Subcutaneous adipose tissue (tissue), 4 donors: ENCODE results near the gene PQBP1. TPM values are rescaled to one million over a fixed set of nuclear protein-coding genes. Genes with fewer than 3 reads are reported as not detected.

Source experiments
- total RNA-seq, 4 donors: library from RNA; depleted of rRNA; stranded (reverse); fragments of >200 nt; gene quantifications; one replicate each; pipeline ENCODE4 v1.1.0, GENCODE V29; 2016
- TF ChIP-seq, protein P1 (sequence below): fragments of 450-650 bp; IDR thresholded peaks from one replicate; pipeline ENCODE4 v1.5.1; 2016; ENCODE audit warnings: low read depth, mild to moderate bottlenecking, control low read depth, antibody characterized with exemption, moderate library complexity

PQBP1 gene
- total RNA-seq, 4 donors from 2014 or later: 41.9 to 53.9 (median 44.3) TPM

DNA sequence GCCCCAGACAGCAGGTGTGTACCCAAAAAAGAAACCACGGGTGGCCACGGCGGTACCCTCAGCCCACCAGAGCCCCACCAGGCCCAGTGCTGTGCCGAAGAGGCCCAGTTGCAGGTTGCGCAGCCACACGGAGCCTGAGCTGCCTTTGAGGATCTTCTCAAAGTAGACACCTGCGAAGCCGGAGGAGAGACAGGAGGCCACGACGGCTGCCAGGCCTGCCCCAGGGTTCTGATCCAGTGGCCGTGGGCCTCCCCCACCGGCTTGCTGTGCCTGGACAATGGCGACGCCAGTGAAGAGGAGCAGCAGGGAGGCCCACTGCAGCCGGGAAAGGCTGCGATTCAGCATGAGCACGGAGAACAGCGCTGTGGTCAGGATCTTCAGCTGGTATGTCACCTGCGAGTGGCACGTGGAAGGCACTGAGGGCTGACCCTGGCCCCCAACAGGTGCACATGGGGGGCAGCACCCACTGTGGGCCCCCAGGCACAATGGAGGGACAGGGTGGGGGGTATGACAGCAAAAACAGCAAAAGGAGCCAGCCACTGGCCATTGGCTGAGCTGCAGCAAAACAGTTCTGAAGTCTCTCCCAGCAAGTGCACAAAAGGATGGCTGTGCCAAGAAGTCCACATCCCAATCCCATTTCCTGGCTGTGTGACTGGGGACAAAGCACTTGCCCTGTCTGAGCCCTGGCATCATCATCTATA lies 7.5 kb downstream of the PQBP1 start:
- TF ChIP-seq, protein P1, sequence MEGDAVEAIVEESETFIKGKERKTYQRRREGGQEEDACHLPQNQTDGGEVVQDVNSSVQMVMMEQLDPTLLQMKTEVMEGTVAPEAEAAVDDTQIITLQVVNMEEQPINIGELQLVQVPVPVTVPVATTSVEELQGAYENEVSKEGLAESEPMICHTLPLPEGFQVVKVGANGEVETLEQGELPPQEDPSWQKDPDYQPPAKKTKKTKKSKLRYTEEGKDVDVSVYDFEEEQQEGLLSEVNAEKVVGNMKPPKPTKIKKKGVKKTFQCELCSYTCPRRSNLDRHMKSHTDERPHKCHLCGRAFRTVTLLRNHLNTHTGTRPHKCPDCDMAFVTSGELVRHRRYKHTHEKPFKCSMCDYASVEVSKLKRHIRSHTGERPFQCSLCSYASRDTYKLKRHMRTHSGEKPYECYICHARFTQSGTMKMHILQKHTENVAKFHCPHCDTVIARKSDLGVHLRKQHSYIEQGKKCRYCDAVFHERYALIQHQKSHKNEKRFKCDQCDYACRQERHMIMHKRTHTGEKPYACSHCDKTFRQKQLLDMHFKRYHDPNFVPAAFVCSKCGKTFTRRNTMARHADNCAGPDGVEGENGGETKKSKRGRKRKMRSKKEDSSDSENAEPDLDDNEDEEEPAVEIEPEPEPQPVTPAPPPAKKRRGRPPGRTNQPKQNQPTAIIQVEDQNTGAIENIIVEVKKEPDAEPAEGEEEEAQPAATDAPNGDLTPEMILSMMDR: no peak

DNA sequence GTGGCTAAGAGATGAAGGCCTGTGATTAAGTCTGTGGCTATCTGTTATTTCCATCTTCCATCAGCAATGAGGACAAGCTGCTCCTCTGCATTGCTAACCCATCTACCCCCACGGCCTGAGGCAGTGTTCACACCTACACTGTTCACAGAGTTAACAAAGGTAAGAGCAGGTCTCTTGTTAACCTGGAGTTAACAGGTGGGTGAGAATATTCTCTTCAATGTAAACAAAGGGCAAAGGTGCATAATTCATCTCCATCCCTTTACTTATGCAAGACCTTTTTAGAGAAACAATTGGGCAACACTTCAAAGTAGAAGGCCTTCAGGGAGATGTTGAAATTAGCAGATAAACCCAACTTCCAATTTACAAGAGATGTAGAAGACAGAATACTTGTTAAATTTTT lies 10.9 kb downstream of the PQBP1 start:
- TF ChIP-seq, protein P1: no peak

DNA sequence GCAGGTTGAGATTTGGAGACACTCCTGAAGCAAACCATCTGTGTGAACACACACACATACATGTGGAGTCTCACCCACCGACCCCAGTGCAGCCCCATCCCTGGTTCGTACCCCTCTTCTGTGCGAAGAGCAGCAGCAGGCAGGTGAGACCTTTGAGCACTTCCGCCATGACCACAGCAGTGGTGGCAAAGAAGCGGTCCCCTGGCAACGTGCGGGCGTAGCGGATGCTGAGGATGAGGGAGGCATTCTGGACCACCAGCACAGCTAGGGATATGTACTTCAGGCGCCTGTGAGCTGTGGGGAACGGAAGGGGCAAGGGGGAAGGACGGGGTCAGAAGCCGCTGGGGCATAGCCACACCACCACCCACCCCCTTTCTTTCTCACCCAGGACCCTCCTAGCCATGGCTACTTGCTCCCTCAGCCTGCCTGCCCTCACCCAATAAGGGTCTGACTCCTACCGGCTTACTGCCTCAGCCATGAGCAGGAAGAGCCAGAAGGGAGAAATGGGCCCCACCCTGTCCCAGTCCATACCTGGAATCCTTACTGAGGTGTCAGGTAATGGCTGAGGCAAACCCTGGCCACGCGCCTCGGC lies 12.1 kb downstream of the PQBP1 start:
- TF ChIP-seq, protein P1: no peak

DNA sequence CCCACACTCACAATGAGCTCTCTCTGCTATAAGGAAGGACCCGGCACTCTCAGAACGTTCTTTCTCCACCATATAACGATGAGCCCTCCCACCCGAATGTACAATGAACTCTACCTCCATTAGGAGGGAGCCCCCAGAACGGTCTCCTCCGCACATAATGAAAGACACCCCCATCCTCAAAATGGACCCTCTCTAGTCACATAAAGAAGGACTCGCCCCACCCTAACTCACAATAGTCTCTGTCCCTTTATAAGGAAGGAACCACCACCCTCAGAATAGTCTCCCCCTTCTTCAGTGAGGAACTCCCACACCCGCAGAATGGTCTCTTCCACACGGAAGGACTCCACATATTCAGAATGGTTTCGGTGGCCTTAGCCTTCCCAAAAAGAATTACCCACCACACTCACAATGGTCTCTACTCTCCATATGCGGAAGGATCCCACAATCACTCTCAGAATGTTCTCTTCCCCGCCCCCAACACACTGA lies 13.2 kb downstream of the PQBP1 start:
- TF ChIP-seq, protein P1: no peak

DNA sequence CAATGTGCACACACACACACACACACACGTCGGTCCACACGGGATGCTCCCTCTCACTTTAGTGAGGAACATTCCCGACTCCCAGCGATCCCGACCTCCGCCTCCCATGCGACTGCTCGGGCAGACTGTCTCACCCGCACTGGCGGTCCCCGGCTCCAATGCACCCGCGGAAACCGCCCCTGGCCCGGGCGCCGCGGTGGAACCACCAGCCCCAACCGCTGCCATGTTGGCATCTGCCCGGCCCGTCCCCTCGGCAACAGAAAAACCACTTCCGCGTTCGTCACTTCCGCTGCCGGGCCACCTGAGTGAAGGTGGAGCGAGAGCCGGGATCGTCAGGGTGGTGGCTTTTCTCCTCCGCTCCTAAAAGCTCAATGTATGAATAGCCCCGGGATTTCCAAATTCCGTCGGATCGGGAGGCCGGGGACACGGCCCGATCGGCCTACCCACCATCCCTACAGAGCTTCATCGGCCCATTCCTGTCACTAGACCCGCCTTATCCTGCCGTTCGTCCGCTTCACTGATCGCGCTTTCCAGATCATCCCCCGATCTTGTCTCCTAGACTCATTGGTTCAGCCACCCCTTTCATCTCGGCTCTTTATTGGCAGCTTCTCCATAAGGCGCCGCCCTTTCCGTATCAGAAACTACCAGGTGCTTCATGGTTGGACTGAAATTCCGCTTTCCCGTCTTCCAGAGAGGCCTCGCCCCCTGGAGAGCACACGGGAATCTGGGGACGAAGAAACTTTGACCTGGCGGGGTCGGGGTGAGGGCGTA lies 13.9 kb downstream of the PQBP1 start, which contains the start of gene SLC35A2:
TSS of gene SLC35A2 (minus strand) at position 235 of the 771 bp plus-strand sequence. CDS start at position 225, 10 bp downstream.
- TF ChIP-seq, protein P1: no peak

DNA sequence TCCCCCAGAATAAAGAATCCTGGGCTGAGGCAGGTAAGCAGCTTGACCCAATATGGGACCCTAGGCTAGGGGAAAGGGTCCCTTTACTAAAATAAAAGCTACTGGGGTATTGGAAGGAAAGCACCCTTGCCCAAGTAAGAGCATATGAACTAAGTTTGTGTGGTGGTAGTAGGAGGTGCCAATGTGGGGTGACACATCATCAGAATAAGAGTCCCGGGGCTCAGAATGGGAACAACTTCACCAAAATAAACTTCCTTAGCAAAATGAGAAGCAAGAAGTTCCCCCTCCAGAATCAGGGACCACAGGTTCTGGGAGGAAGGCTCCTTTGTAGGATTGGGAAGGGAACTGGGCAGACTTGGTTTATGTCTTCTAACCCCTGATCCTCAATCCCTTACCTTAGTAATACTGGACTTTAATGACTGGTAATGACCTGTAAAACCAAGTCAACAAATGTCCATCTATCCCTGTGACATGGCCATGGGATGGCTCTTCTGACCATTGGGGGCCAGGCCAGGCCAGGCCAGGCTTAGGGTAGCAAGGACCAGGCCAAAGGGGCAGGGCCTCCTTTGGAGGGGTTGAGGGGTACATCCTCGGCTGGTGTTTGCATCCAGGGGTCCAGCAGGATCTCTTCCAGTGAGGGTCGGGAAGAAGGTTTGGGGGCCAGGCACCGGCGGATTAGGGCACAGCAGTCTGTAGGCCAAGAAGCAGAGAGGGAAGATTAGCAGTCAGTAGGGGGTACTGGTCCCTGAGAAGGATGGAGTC lies 16.1 kb downstream of the PQBP1 start:
- TF ChIP-seq, protein P1: no peak
